DND-41 (cell line): Measurements from ENCODE around the gene HDAC4.

Source experiments
- ATAC-seq: fragments of 200-7000 bp; cut with Tn5 transposase; 3 replicates; pipeline ENCODE4 v1.9.1; 2021; ENCODE audit warnings: low read depth; ENCODE audit not compliant: insufficient read depth
- DNase-seq: peaks from one replicate; pipeline ENCODE4 v3.0.0-alpha.2; 2020
- H2AFZ ChIP-seq: 2 replicates; pipeline ENCODE4 v1.6.0; 2012; ENCODE audit warnings: low read depth, low read length
- H3K27ac ChIP-seq: 2 replicates; pipeline ENCODE4 v1.5.1; 2012; ENCODE audit warnings: low read length, inconsistent platforms
- H3K27me3 ChIP-seq: fragments of 200-600 bp; sonication (generic); 2 replicates; pipeline ENCODE4 v1.6.0; 2012; ENCODE audit warnings: low read length, mild to moderate bottlenecking, inconsistent platforms; ENCODE audit not compliant: insufficient read depth, poor library complexity
- H3K36me3 ChIP-seq: 2 replicates; pipeline ENCODE4 v1.5.1; 2012; ENCODE audit warnings: low read length, inconsistent platforms; ENCODE audit not compliant: insufficient read depth
- H3K4me1 ChIP-seq: 2 replicates; pipeline ENCODE4 v1.5.1; 2012; ENCODE audit warnings: mild to moderate bottlenecking, low read length; ENCODE audit not compliant: insufficient read depth
- H3K4me2 ChIP-seq: 2 replicates; pipeline ENCODE4 v1.6.0; 2012; ENCODE audit warnings: mild to moderate bottlenecking, moderate library complexity, low read length, inconsistent platforms; ENCODE audit not compliant: insufficient read depth
- H3K4me3 ChIP-seq, 2 experiments: fragments of 200-600 bp in 1 of 2; shearing (Covaris generic) in 1 of 2; 2 replicates each; pipeline ENCODE4 v1.5.1; 2012 to 2016; ENCODE audit warnings: inconsistent platforms in 2 of 2, low read length in 2 of 2, mild to moderate bottlenecking in 2 of 2, low read depth in 1 of 2, moderate library complexity in 1 of 2
- H3K79me2 ChIP-seq: 2 replicates; pipeline ENCODE4 v1.6.0; 2012; ENCODE audit warnings: low read length, inconsistent platforms; ENCODE audit not compliant: insufficient read depth
- H3K9ac ChIP-seq: 2 replicates; pipeline ENCODE4 v1.6.0; 2012; ENCODE audit warnings: low read depth, mild to moderate bottlenecking, inconsistent platforms, low read length, moderate library complexity
- H3K9me3 ChIP-seq: 2 replicates; pipeline ENCODE4 v1.5.1; 2012; ENCODE audit warnings: low read length, moderate library complexity, mild to moderate bottlenecking, inconsistent platforms; ENCODE audit not compliant: insufficient read depth, severe bottlenecking
- H4K20me1 ChIP-seq: 2 replicates; pipeline ENCODE4 v1.6.0; 2012; ENCODE audit warnings: low read length; ENCODE audit not compliant: insufficient read depth
- EZH2 ChIP-seq: IDR thresholded peaks from 3 replicates; pipeline ENCODE4 v1.6.1; 2012; ENCODE audit warnings: borderline replicate concordance, low read depth, mild to moderate bottlenecking, moderate library complexity, low read length, inconsistent platforms; ENCODE audit not compliant: severe bottlenecking
- TF ChIP-seq, protein P1 (sequence below): IDR thresholded peaks from 2 replicates; pipeline ENCODE4 v1.5.1; 2012; ENCODE audit warnings: borderline replicate concordance, low read length, moderate library complexity, mild to moderate bottlenecking; ENCODE audit not compliant: poor library complexity, severe bottlenecking; ENCODE audit errors: extremely low read depth

HDAC4 gene

DNA sequence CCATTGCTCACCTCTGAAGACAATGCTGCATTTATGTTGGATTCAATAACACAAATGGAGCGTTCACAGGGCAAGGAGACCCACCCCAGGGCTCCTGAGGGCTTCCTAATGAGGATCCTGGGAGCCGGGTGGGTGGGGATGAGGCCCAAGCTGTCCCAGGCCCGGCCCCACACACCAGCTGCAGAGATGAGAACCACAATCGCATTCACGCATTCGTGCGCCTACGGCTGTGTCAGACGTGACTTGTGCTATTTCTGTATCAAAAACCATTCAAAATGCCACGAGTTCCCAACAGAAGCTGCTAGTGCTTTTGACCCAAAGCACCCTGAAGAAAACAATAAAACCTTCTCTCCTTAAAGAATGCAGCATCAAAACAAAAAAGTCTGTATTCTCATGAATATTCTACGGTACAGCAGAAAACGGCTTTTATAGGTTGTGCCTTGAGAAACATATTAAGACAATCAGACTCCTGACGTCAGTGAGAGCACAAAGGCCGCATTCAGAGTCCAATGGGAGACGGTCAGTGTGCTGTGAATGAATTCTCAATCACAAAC, 205.4 kb downstream of the HDAC4 start:
- ATAC-seq (no peak), DNase-seq (no peak)
- Histone ChIP-seq H3K27ac (no peak overlapping the region), H3K9me3 (no peaks in the 10 kb centered on the region), H3K27me3 (no peaks in the 10 kb centered on the region), H3K4me2 (no peak overlapping the region), H2AFZ (no peak overlapping the region), H3K36me3 (peaks cover 100% of the 10 kb centered on the region), H4K20me1 (peaks cover 100% of the 10 kb centered on the region), H3K4me3 (no peak overlapping the region), H3K4me1 (no peaks in the 10 kb centered on the region), H3K9ac (no peak overlapping the region), H3K79me2 (peaks cover 100% of the 10 kb centered on the region)
- no peak for TF ChIP-seq EZH2
- TF ChIP-seq, protein P1, sequence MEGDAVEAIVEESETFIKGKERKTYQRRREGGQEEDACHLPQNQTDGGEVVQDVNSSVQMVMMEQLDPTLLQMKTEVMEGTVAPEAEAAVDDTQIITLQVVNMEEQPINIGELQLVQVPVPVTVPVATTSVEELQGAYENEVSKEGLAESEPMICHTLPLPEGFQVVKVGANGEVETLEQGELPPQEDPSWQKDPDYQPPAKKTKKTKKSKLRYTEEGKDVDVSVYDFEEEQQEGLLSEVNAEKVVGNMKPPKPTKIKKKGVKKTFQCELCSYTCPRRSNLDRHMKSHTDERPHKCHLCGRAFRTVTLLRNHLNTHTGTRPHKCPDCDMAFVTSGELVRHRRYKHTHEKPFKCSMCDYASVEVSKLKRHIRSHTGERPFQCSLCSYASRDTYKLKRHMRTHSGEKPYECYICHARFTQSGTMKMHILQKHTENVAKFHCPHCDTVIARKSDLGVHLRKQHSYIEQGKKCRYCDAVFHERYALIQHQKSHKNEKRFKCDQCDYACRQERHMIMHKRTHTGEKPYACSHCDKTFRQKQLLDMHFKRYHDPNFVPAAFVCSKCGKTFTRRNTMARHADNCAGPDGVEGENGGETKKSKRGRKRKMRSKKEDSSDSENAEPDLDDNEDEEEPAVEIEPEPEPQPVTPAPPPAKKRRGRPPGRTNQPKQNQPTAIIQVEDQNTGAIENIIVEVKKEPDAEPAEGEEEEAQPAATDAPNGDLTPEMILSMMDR: no peak

GRCh38 chr2:239194731-239195317, 206.0 kb downstream of the HDAC4 start:
- no peak for ATAC-seq
- Histone ChIP-seq H3K9ac (no peak overlapping the region), H3K27me3 (no peaks in the 10 kb centered on the region), H3K9me3 (no peaks in the 10 kb centered on the region), H3K27ac (peak overlapping the region; percentile 37; the same call in 1 of the 2 replicates), H4K20me1 (peaks cover 99% of the 10 kb centered on the region), H3K36me3 (peaks cover 100% of the 10 kb centered on the region), H3K4me1 (no peaks in the 10 kb centered on the region), H2AFZ (no peak overlapping the region), H3K4me3 (no peak overlapping the region), H3K79me2 (peaks cover 100% of the 10 kb centered on the region), H3K4me2 (no peak overlapping the region)
- no peak for DNase-seq
- TF ChIP-seq EZH2: no peak
- TF ChIP-seq, protein P1: no peak

- TF ChIP-seq, protein P1: peak; percentile 43
- TF ChIP-seq EZH2: no peak
- ATAC-seq: no peak
Measured at GRCh38 chr2:239193925-239194677, 206.7 kb downstream of the HDAC4 start.

More at GRCh38 chr2:239193925-239194677, 206.7 kb downstream of the HDAC4 start:
- H3K4me1 ChIP-seq: no peaks in the 10 kb centered on the region
- peak overlapping the region; percentile 37; the same call in 1 of the 2 replicates for H3K27ac ChIP-seq
- no peak overlapping the region for H3K9ac ChIP-seq
- peaks cover 100% of the 10 kb centered on the region for H3K79me2 ChIP-seq
- H3K9me3 ChIP-seq: no peaks in the 10 kb centered on the region
- H3K27me3 ChIP-seq: no peaks in the 10 kb centered on the region
- no peak overlapping the region for H2AFZ ChIP-seq
- no peak for DNase-seq
- H4K20me1 ChIP-seq: peaks cover 97% of the 10 kb centered on the region
- H3K36me3 ChIP-seq: peaks cover 100% of the 10 kb centered on the region
- H3K4me3 ChIP-seq: no peak overlapping the region
- H3K4me2 ChIP-seq: no peak overlapping the region
